ENCODE measurements around the gene CTDSP2. TPM values are rescaled to one million over a fixed set of nuclear protein-coding genes. Genes with fewer than 3 reads are reported as not detected.
"Not testable (repeated sequence)": the region's sequence is repeated elsewhere in the genome, so short reads cannot be mapped to it uniquely, and the experiment has no call there.

The CTDSP2 gene
- total and polyA plus RNA-seq, 2 experiments from 2014 or later, result 52.7 to 97.3 TPM

DNA sequence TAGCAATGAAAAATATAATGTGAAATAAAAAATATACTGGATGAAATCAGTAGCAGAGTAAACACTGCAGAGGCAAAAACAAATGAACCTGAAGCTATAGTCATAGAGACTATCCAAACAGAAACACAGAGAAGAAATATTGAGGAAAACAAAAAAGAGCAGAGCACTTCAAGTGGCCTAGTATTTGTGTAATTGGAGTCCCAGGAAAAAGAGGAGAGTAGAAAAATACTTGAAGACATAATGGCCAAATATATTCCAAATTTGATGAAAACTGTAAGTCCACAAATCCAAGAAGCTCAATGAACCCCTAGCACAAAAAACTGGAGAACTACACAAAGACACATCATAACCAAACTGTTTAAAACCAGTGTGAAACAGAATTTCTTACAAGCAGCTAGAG is 37.2 kb upstream of the CTDSP2 start:
- H4K20me1 ChIP-seq (ENCODE audit: insufficient read depth), result no peaks in the 10 kb centered on the region
- in situ Hi-C loops (cut with MboI), result no loop called here
- H3K36me3 ChIP-seq (ENCODE audit: low read depth), result no peaks in the 10 kb centered on the region
- DNase-seq, result no peak
- peaks cover 27% of the 10 kb centered on the region for H3F3A ChIP-seq (ENCODE audit: insufficient read depth)
- H3K9me2 ChIP-seq (ENCODE audit: insufficient read depth), result no peaks in the 10 kb centered on the region
- TF ChIP-seq EZH2 (IDR thresholded peaks at IDR 0.05; ENCODE audit: insufficient read depth, poor library complexity, severe bottlenecking), result no peak
- TF ChIP-seq EZH2phosphoT487 (IDR thresholded peaks at IDR 0.05; ENCODE audit: insufficient read depth, low read depth), result no peak
- no peak overlapping the region for H3K4me2 ChIP-seq (ENCODE audit: unreplicated experiment)
- H3K4me3 ChIP-seq, result no peak overlapping the region
- no peaks in the 10 kb centered on the region for H3K79me2 ChIP-seq (ENCODE audit: insufficient read depth)
- H3K27me3 ChIP-seq (replicated peaks; ENCODE audit: insufficient read depth), result no peaks in the 10 kb centered on the region
- no peak overlapping the region for H3K9ac ChIP-seq
- no peak overlapping the region for H3K27ac ChIP-seq
- H3K9me3 ChIP-seq (ENCODE audit: low read depth), result no peaks in the 10 kb centered on the region
- no peak overlapping the region for H2AFZ ChIP-seq
- peaks cover 26% of the 10 kb centered on the region for H3K4me1 ChIP-seq (ENCODE audit: insufficient read depth)

- H3K4me3 ChIP-seq, result no peak overlapping the region
- no peak overlapping the region for H3K27ac ChIP-seq
- peaks cover 19% of the 10 kb centered on the region for H3K4me1 ChIP-seq (ENCODE audit: insufficient read depth)
- no peaks in the 10 kb centered on the region for H3K9me3 ChIP-seq (ENCODE audit: low read depth)
- no peaks in the 10 kb centered on the region for H3K79me2 ChIP-seq (ENCODE audit: insufficient read depth)
- H3K9me2 ChIP-seq (ENCODE audit: insufficient read depth), result no peaks in the 10 kb centered on the region
- no peak for TF ChIP-seq EZH2phosphoT487 (IDR thresholded peaks at IDR 0.05; ENCODE audit: insufficient read depth, low read depth)
- TF ChIP-seq EZH2 (IDR thresholded peaks at IDR 0.05; ENCODE audit: insufficient read depth, poor library complexity, severe bottlenecking), result no peak
- H3K27me3 ChIP-seq (replicated peaks; ENCODE audit: insufficient read depth), result no peaks in the 10 kb centered on the region
- H3K36me3 ChIP-seq (ENCODE audit: low read depth), result no peaks in the 10 kb centered on the region
- H2AFZ ChIP-seq, result no peak overlapping the region
- H3K9ac ChIP-seq, result no peak overlapping the region
- WGBS, 2 experiments (ENCODE audit: low coverage in 1 of 2, low lambda C conversion rate in 2 of 2, missing lambda C conversion rate in 2 of 2), result 86% methylated on average over 1 of the region's 1 CpG
- in situ Hi-C loops (cut with MboI), result no loop called here
- peaks cover 20% of the 10 kb centered on the region for H3F3A ChIP-seq (ENCODE audit: insufficient read depth)
- H4K20me1 ChIP-seq (ENCODE audit: insufficient read depth), result no peaks in the 10 kb centered on the region
- DNase-seq, result no peak
- no peak overlapping the region for H3K4me2 ChIP-seq (ENCODE audit: unreplicated experiment)
These were observed 36.5 kb upstream of the CTDSP2 start for GRCh38 chr12:57883057-57883456.

DNA sequence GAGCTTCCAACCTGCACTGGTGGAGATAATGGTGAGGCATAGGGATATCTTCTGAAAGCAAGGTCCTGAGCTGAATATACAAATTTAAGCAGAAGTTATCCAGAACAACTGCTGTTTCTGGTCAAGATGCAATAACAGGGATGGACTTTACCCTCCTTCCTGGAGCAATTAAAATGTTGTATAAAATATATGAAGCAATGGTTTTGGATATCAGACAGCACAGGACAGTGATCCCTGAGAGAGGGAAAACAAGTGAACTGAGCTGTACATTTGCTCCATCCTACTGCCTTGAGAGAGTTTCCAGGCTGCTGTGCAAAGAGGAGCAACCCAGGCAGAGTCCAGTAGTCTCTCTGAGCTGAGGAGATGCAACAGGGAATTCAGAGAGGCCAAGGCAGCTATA is 36.0 kb upstream of the CTDSP2 start:
- Histone ChIP-seq H4K20me1 (ENCODE audit: insufficient read depth) (no peaks in the 10 kb centered on the region), H3K4me2 (ENCODE audit: unreplicated experiment) (no peak overlapping the region), H3K36me3 (ENCODE audit: low read depth) (no peaks in the 10 kb centered on the region), H3K27ac (no peak overlapping the region), H3K27me3 (replicated peaks; ENCODE audit: insufficient read depth) (no peaks in the 10 kb centered on the region), H3K9me3 (ENCODE audit: low read depth) (no peaks in the 10 kb centered on the region), H2AFZ (no peak overlapping the region), H3K4me3 (no peak overlapping the region), H3K79me2 (ENCODE audit: insufficient read depth) (no peaks in the 10 kb centered on the region), H3F3A (ENCODE audit: insufficient read depth) (peaks cover 16% of the 10 kb centered on the region), H3K4me1 (ENCODE audit: insufficient read depth) (peaks cover 14% of the 10 kb centered on the region), H3K9ac (no peak overlapping the region), H3K9me2 (ENCODE audit: insufficient read depth) (no peaks in the 10 kb centered on the region)
- no peak for DNase-seq
- in situ Hi-C loops (cut with MboI), result no loop called here
- TF ChIP-seq EZH2 (IDR thresholded peaks at IDR 0.05; ENCODE audit: insufficient read depth, poor library complexity, severe bottlenecking), result no peak
- TF ChIP-seq EZH2phosphoT487 (IDR thresholded peaks at IDR 0.05; ENCODE audit: insufficient read depth, low read depth), result no peak

GRCh38 chr12:57881475-57881874 is 34.9 kb upstream of the CTDSP2 start:
- Histone ChIP-seq H3K36me3 (ENCODE audit: low read depth) (no peaks in the 10 kb centered on the region), H3K4me1 (ENCODE audit: insufficient read depth) (peaks cover 11% of the 10 kb centered on the region), H3K79me2 (ENCODE audit: insufficient read depth) (no peaks in the 10 kb centered on the region), H3F3A (ENCODE audit: insufficient read depth) (peaks cover 11% of the 10 kb centered on the region; the same call in 1 of the 2 replicates), H3K27me3 (replicated peaks; ENCODE audit: insufficient read depth) (no peaks in the 10 kb centered on the region), H3K9me2 (ENCODE audit: insufficient read depth) (no peaks in the 10 kb centered on the region), H3K27ac (peak overlapping the region; percentile 58), H2AFZ (no peak overlapping the region), H3K9ac (no peak overlapping the region), H3K4me3 (no peak overlapping the region), H3K4me2 (ENCODE audit: unreplicated experiment) (peak overlapping the region; percentile 5), H3K9me3 (ENCODE audit: low read depth) (no peaks in the 10 kb centered on the region), H4K20me1 (ENCODE audit: insufficient read depth) (no peaks in the 10 kb centered on the region)
- no peak for TF ChIP-seq EZH2 (IDR thresholded peaks at IDR 0.05; ENCODE audit: insufficient read depth, poor library complexity, severe bottlenecking)
- no peak for TF ChIP-seq EZH2phosphoT487 (IDR thresholded peaks at IDR 0.05; ENCODE audit: insufficient read depth, low read depth)
- in situ Hi-C loops (cut with MboI), result no loop called here
- no peak for DNase-seq

DNA sequence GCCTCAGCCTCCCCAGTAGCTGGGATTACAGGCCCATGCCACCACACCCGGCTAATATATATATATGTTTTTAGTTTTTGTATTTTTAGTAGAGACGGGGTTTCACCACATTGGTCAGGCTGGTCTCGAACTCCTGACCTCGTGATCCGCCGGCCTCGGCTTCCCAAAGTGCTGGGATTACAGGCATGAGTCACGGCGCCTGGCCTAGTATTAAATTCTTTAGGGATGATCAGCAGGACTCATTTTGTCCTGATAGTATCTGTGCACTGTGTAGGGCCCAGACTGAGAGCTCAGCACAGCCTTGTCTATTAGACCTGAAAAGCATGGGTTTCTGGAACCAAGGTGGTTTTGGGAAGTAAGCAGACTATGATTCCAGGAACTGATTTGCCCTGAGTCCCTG is 34.5 kb upstream of the CTDSP2 start:
- H3K4me2 ChIP-seq (ENCODE audit: unreplicated experiment), result peak overlapping the region; percentile 5

More for the DNA sequence above, 34.5 kb upstream of the CTDSP2 start:
- H3K79me2 ChIP-seq (ENCODE audit: insufficient read depth); H3K9me3 ChIP-seq (ENCODE audit: low read depth); H4K20me1 ChIP-seq (ENCODE audit: insufficient read depth); H3K4me3 ChIP-seq; H3K27me3 ChIP-seq (replicated peaks; ENCODE audit: insufficient read depth); H2AFZ ChIP-seq; in situ Hi-C loops (cut with MboI); H3K9ac ChIP-seq; H3K36me3 ChIP-seq (ENCODE audit: low read depth); H3K9me2 ChIP-seq (ENCODE audit: insufficient read depth): not testable (repeated sequence)
- WGBS, 2 experiments (ENCODE audit: low coverage in 1 of 2, low lambda C conversion rate in 2 of 2, missing lambda C conversion rate in 2 of 2), result 51 to 52% methylated on average over 9 of the region's 9 CpGs
- Histone ChIP-seq H3K27ac (peak overlapping the region; percentile 58), H3F3A (ENCODE audit: insufficient read depth) (peaks cover 11% of the 10 kb centered on the region; the same call in 1 of the 2 replicates), H3K4me1 (ENCODE audit: insufficient read depth) (peaks cover 11% of the 10 kb centered on the region)
- DNase-seq, result peak; percentile 78

All from GM23248 (cell line).